Mesendoderm (in vitro differentiated cells): ENCODE measurements around the gene GRIN2C.

Source experiments
- DNase-seq: peaks from one replicate; pipeline ENCODE4 v3.0.0; 2013
- H2AK5ac ChIP-seq: 2 replicates; pipeline ENCODE4 v1.6.1; 2013; ENCODE audit warnings: low read length, inconsistent platforms
- H2BK120ac ChIP-seq: 2 replicates; pipeline ENCODE4 v1.6.1; 2013; ENCODE audit warnings: low read depth, mild to moderate bottlenecking, low read length, moderate library complexity, mixed read lengths
- H2BK15ac ChIP-seq: replicated peaks from 2 replicates; pipeline ENCODE4 v1.6.1; 2013; ENCODE audit warnings: low read depth, mild to moderate bottlenecking, moderate library complexity
- H2BK5ac ChIP-seq: 2 replicates; pipeline ENCODE4 v1.6.1; 2013; ENCODE audit warnings: low read length, inconsistent platforms
- H3K18ac ChIP-seq: 2 replicates; pipeline ENCODE4 v1.6.1; 2013; ENCODE audit warnings: mild to moderate bottlenecking, low read length, mixed read lengths
- H3K23ac ChIP-seq: one replicate; pipeline ENCODE4 v1.6.1; 2013; ENCODE audit warnings: low read length
- H3K27ac ChIP-seq: 2 replicates; pipeline ENCODE4 v1.5.1; 2013; ENCODE audit warnings: low read depth, mild to moderate bottlenecking, inconsistent platforms, low read length, moderate library complexity
- H3K27me3 ChIP-seq: 2 replicates; pipeline ENCODE4 v1.6.1; 2013; ENCODE audit warnings: low read length, control low read depth, mild to moderate bottlenecking, inconsistent platforms; ENCODE audit not compliant: insufficient read depth, poor library complexity
- H3K36me3 ChIP-seq: 2 replicates; pipeline ENCODE4 v1.6.1; 2013; ENCODE audit warnings: low read length, inconsistent platforms; ENCODE audit not compliant: control insufficient read depth, insufficient read depth
- H3K4ac ChIP-seq: one replicate; pipeline ENCODE4 v1.6.1; 2013; ENCODE audit warnings: low read depth, mild to moderate bottlenecking, low read length, moderate library complexity
- H3K4me1 ChIP-seq: 2 replicates; pipeline ENCODE4 v1.6.1; 2013; ENCODE audit warnings: low read depth, low read length, inconsistent platforms; ENCODE audit not compliant: control insufficient read depth
- H3K4me2 ChIP-seq: 2 replicates; pipeline ENCODE4 v1.6.1; 2013; ENCODE audit warnings: low read length
- H3K4me3 ChIP-seq: 2 replicates; pipeline ENCODE4 v1.5.1; 2013; ENCODE audit warnings: mild to moderate bottlenecking, low read length
- H3K56ac ChIP-seq: one replicate; pipeline ENCODE4 v1.6.1; 2013; ENCODE audit warnings: low read length
- H3K79me1 ChIP-seq: 2 replicates; pipeline ENCODE4 v1.6.1; 2013; ENCODE audit warnings: low read length, inconsistent platforms
- H3K79me2 ChIP-seq: 2 replicates; pipeline ENCODE4 v1.6.1; 2013; ENCODE audit warnings: mild to moderate bottlenecking, low read length; ENCODE audit not compliant: control insufficient read depth, insufficient read depth
- H3K9ac ChIP-seq: 2 replicates; pipeline ENCODE4 v1.6.1; 2013; ENCODE audit warnings: low read length, inconsistent platforms
- H4K5ac ChIP-seq: one replicate; pipeline ENCODE4 v1.6.1; 2013; ENCODE audit warnings: low read length
- H4K8ac ChIP-seq: one replicate; pipeline ENCODE4 v1.6.1; 2013; ENCODE audit warnings: low read depth, mild to moderate bottlenecking, control low read depth, low read length, moderate library complexity
- WGBS: extraction: QIAGEN DNeasy Blood & Tissue Kit; methylation state at CpG from one replicate; pipeline ENCODE4 v1.1.7; 2013; ENCODE audit warnings: low lambda C conversion rate, missing lambda C conversion rate; ENCODE audit not compliant: insufficient coverage; ENCODE audit errors: extremely low coverage; 5-methylcytosine and 5-hydroxymethylcytosine counted together

Gene GRIN2C

DNA sequence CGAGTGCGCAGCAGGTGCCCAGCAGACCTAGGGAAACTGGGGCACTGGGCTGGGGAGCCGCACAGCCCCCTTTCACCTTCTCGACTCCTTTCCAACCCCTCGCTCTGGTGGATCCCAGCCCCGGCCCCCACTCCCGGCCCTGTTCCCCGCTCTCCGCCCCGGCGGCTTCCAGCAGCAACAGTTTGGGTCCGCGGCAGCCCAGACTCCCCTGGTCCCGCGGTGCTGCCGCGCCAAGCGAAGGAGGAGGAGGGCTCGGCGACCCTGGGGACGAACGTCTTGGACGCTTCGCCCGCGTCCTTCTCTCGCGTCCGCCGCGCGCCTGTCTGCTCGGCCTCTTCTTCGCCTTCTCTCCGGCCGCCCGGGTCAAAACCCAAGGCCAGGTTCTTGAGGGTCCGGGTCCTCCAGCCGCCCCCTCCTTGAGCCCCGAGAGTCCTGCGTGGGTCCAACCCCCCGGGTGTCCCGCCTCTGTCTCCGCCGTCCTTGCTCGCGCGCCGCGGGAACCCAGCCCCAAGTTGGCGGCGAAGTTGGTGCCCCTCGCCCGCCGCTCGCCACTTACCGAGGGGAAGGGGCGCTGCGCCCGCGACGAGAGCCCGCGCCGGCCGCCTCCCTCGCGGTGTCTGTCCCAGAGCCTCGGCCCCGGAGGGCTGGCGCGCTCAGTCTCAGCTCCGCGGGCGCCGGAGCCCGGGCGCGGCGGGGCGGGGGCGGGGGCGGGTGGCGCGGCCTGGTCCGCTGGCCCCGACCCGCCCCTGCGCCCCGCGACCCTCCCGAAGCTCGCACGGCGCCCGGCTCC is 1.4 kb upstream of the GRIN2C start:
- Histone ChIP-seq H3K56ac (peak overlapping the region; percentile 3), H3K36me3 (no peaks in the 10 kb centered on the region), H3K18ac (no peak overlapping the region), H3K23ac (peak overlapping the region; percentile 89), H2AK5ac (no peak overlapping the region), H3K4me1 (no peaks in the 10 kb centered on the region), H2BK120ac (no peak overlapping the region), H3K9ac (no peak overlapping the region), H2BK5ac (no peak overlapping the region), H3K27me3 (peaks cover 43% of the 10 kb centered on the region), H2BK15ac (no peak overlapping the region), H4K8ac (no peak overlapping the region), H4K5ac (no peak overlapping the region), H3K4ac (no peak overlapping the region), H3K79me1 (no peaks in the 10 kb centered on the region), H3K27ac (no peak overlapping the region), H3K4me2 (peak overlapping the region; percentile 18), H3K79me2 (no peaks in the 10 kb centered on the region), H3K4me3 (no peak overlapping the region)
- no peak for DNase-seq
- no CpG with 5 or more reads among the region's 96 CpGs for WGBS

GRCh38 chr17:74860229-74860871 is 665 bp upstream of the GRIN2C start:
- H2BK5ac ChIP-seq: no peak overlapping the region
- no peaks in the 10 kb centered on the region for H3K79me2 ChIP-seq
- peaks cover 44% of the 10 kb centered on the region for H3K27me3 ChIP-seq
- H3K79me1 ChIP-seq: no peaks in the 10 kb centered on the region
- no peak for DNase-seq
- no peak overlapping the region for H3K4ac ChIP-seq
- H2BK15ac ChIP-seq: no peak overlapping the region
- H3K23ac ChIP-seq: peak overlapping the region; percentile 89
- no peak overlapping the region for H2AK5ac ChIP-seq
- no peaks in the 10 kb centered on the region for H3K4me1 ChIP-seq
- no peak overlapping the region for H3K27ac ChIP-seq
- H3K18ac ChIP-seq: no peak overlapping the region
- no peak overlapping the region for H3K4me3 ChIP-seq
- no peak overlapping the region for H3K56ac ChIP-seq
- no peaks in the 10 kb centered on the region for H3K36me3 ChIP-seq
- no peak overlapping the region for H3K4me2 ChIP-seq
- WGBS: no CpG with 5 or more reads among the region's 44 CpGs
- no peak overlapping the region for H2BK120ac ChIP-seq
- H4K5ac ChIP-seq: no peak overlapping the region
- no peak overlapping the region for H3K9ac ChIP-seq
- H4K8ac ChIP-seq: no peak overlapping the region

DNA sequence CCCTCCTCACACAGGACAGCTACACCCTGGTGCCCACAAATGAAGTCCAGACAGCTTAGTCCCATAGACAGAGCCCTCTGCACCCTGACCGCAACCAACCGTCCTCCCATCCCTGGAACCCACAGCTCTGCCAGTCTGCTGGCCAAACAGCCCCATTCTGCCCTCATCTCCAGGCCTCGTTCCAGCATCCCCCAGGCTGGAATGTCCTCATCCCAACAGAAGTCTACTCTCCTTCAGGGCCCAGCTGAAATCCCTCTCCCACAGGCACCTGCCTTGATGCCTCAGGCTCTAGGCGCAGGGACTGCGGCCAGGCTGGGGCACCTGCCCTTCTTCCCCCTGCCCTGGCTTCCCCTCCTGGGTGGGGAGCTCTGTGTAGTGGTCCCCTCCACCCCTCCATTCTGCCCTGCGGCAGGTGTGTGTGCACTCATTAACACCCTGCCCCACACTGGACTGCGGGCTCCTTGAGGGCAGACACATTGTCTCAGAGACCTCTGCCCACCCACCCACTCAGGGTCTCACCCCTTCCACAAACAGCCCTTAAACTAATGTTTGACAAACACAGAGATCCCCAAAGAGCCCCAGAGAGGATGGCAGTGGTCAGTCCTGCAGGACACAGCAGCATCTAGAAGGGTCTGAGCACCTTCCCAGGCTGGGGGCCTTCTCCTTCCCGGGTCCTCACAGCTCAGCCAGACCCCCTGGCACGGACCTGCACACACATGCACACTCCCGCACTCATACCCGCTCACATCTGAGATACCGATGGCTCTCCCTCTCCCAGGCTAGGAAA is 820 bp downstream of the GRIN2C start:
- WGBS: no CpG with 5 or more reads among the region's 12 CpGs
- Histone ChIP-seq H3K4ac (no peak overlapping the region), H2BK120ac (no peak overlapping the region), H2BK5ac (no peak overlapping the region), H3K4me2 (no peak overlapping the region), H4K5ac (no peak overlapping the region), H3K4me3 (no peak overlapping the region), H3K27ac (no peak overlapping the region), H3K79me1 (no peaks in the 10 kb centered on the region), H3K23ac (no peak overlapping the region), H2BK15ac (no peak overlapping the region), H3K18ac (no peak overlapping the region), H3K4me1 (no peaks in the 10 kb centered on the region), H3K56ac (no peak overlapping the region), H4K8ac (no peak overlapping the region), H2AK5ac (no peak overlapping the region), H3K36me3 (no peaks in the 10 kb centered on the region), H3K27me3 (peaks cover 44% of the 10 kb centered on the region), H3K9ac (no peak overlapping the region), H3K79me2 (no peaks in the 10 kb centered on the region)
- no peak for DNase-seq

DNA sequence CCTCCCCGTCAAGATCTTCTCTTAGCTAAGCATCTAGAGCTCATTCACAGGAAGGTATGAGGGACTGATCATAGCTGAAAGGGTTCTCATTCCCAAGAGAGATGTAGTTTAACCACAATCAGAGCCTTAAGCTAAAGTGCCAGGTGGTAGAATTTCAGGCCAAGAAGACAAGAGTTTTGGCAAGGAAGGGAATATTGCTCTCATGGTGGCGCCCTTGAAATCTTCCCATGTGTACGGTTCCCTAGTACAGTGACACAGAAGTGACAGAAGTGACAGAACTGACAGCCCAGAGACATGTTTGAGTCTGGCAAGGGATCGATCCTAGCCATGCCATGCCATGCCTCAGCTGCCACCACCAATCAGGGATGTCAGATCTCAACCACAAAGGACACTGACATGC is 2.5 kb downstream of the GRIN2C start:
- Histone ChIP-seq H3K23ac (no peak overlapping the region), H3K27ac (no peak overlapping the region), H3K4me1 (no peaks in the 10 kb centered on the region), H2AK5ac (no peak overlapping the region), H3K4ac (no peak overlapping the region), H3K27me3 (peaks cover 47% of the 10 kb centered on the region), H3K18ac (no peak overlapping the region), H2BK15ac (no peak overlapping the region), H3K9ac (no peak overlapping the region), H4K8ac (no peak overlapping the region), H3K79me2 (no peaks in the 10 kb centered on the region), H3K36me3 (no peaks in the 10 kb centered on the region), H3K4me2 (no peak overlapping the region), H2BK120ac (no peak overlapping the region), H3K4me3 (no peak overlapping the region), H2BK5ac (no peak overlapping the region), H3K56ac (no peak overlapping the region), H3K79me1 (no peaks in the 10 kb centered on the region), H4K5ac (no peak overlapping the region)
- no peak for DNase-seq
- WGBS: 100% methylated on average over 1 of the region's 4 CpGs

GRCh38 chr17:74856112-74856511 is 3.6 kb downstream of the GRIN2C start:
- no peaks in the 10 kb centered on the region for H3K4me1 ChIP-seq
- H3K79me2 ChIP-seq: no peaks in the 10 kb centered on the region
- H3K27ac ChIP-seq: no peak overlapping the region
- DNase-seq: no peak
- H2BK15ac ChIP-seq: no peak overlapping the region
- no peak overlapping the region for H3K9ac ChIP-seq
- H3K4ac ChIP-seq: no peak overlapping the region
- no peaks in the 10 kb centered on the region for H3K36me3 ChIP-seq
- no peak overlapping the region for H3K23ac ChIP-seq
- H4K8ac ChIP-seq: no peak overlapping the region
- H3K4me2 ChIP-seq: no peak overlapping the region
- H2AK5ac ChIP-seq: no peak overlapping the region
- H3K27me3 ChIP-seq: peaks cover 40% of the 10 kb centered on the region
- no peaks in the 10 kb centered on the region for H3K79me1 ChIP-seq
- no peak overlapping the region for H3K4me3 ChIP-seq
- H3K18ac ChIP-seq: no peak overlapping the region
- no peak overlapping the region for H2BK5ac ChIP-seq
- no peak overlapping the region for H4K5ac ChIP-seq
- no peak overlapping the region for H3K56ac ChIP-seq
- no peak overlapping the region for H2BK120ac ChIP-seq
- no CpG with 5 or more reads among the region's 7 CpGs for WGBS
